Neural cell (in vitro differentiated cells): ENCODE results near the gene HBG1.

Source experiments
- EP300 ChIP-seq: fragments of 450-650 bp; conservative IDR thresholded peaks from 2 replicates; pipeline ENCODE4 v1.6.1; 2014; ENCODE audit warnings: antibody characterized with exemption, mild to moderate bottlenecking, moderate library complexity; ENCODE audit not compliant: poor library complexity, severe bottlenecking
- RAD21 ChIP-seq: fragments of 450-650 bp; conservative IDR thresholded peaks from 2 replicates; pipeline ENCODE4 v1.6.1; 2014; ENCODE audit warnings: antibody characterized with exemption, mild to moderate bottlenecking, moderate library complexity
- SMC3 ChIP-seq: fragments of 450-650 bp; conservative IDR thresholded peaks from 2 replicates; pipeline ENCODE4 v1.6.1; 2014; ENCODE audit warnings: antibody characterized with exemption, mild to moderate bottlenecking, moderate library complexity; ENCODE audit not compliant: poor library complexity
- TAF1 ChIP-seq: IDR thresholded peaks from 2 replicates; pipeline ENCODE4 v1.6.1; 2012; ENCODE audit warnings: low read depth
- TF ChIP-seq, protein P1 (sequence below): fragments of 450-650 bp; IDR thresholded peaks from 2 replicates; pipeline ENCODE4 v1.5.1; 2014; ENCODE audit warnings: antibody characterized with exemption, mild to moderate bottlenecking, moderate library complexity; ENCODE audit not compliant: poor library complexity, severe bottlenecking

DNA sequence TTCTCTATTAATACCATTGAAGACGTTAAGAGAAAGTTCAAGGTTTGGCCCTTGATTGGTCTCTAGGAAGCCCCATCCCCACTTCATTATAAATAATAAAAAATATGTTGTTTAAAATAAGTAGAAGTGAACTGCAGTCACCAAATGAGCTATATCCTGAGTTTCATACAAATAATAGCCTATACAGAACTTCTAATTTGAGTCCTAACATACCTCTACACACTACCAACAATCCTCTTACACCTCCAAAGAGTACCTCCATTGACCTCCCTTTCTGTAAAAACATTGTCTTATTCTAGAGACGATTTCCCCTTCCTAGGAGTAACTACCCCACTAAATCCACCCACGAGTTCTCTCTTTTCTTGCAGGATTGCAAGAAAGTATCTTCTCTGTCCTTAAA, 8.2 kb downstream of the HBG1 start:
- TF ChIP-seq, protein P1, sequence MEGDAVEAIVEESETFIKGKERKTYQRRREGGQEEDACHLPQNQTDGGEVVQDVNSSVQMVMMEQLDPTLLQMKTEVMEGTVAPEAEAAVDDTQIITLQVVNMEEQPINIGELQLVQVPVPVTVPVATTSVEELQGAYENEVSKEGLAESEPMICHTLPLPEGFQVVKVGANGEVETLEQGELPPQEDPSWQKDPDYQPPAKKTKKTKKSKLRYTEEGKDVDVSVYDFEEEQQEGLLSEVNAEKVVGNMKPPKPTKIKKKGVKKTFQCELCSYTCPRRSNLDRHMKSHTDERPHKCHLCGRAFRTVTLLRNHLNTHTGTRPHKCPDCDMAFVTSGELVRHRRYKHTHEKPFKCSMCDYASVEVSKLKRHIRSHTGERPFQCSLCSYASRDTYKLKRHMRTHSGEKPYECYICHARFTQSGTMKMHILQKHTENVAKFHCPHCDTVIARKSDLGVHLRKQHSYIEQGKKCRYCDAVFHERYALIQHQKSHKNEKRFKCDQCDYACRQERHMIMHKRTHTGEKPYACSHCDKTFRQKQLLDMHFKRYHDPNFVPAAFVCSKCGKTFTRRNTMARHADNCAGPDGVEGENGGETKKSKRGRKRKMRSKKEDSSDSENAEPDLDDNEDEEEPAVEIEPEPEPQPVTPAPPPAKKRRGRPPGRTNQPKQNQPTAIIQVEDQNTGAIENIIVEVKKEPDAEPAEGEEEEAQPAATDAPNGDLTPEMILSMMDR: no peak
- TF ChIP-seq TAF1 (no peak), EP300 (no peak), RAD21 (no peak), SMC3 (no peak)
